Trophoblast cell (in vitro differentiated cells and primary cell): ENCODE data around the gene DCLK2.

Experiments used
- DNase-seq, 2 donors: peaks; one replicate each; pipeline ENCODE4 v3.0.0-alpha.2; 2016
- H2AFZ ChIP-seq: 2 replicates; pipeline ENCODE4 v1.6.1; 2013; ENCODE audit warnings: low read length, moderate library complexity, mild to moderate bottlenecking; ENCODE audit not compliant: insufficient read depth, poor library complexity
- H2AK5ac ChIP-seq: 2 replicates; pipeline ENCODE4 v1.6.1; 2013; ENCODE audit warnings: mild to moderate bottlenecking, low read length
- H2BK120ac ChIP-seq: 2 replicates; pipeline ENCODE4 v1.6.1; 2013; ENCODE audit warnings: low read length, mild to moderate bottlenecking, moderate library complexity; ENCODE audit not compliant: insufficient read depth, poor library complexity
- H2BK12ac ChIP-seq: 2 replicates; pipeline ENCODE4 v1.6.1; 2013; ENCODE audit warnings: mild to moderate bottlenecking, low read length, moderate library complexity
- H2BK5ac ChIP-seq: 2 replicates; pipeline ENCODE4 v1.6.1; 2013; ENCODE audit warnings: low read length, low read depth, moderate library complexity, mild to moderate bottlenecking; ENCODE audit not compliant: poor library complexity
- H3K14ac ChIP-seq: 2 replicates; pipeline ENCODE4 v1.6.1; 2013; ENCODE audit warnings: mild to moderate bottlenecking, low read length
- H3K18ac ChIP-seq: 2 replicates; pipeline ENCODE4 v1.6.1; 2013; ENCODE audit warnings: mild to moderate bottlenecking, low read length
- H3K23ac ChIP-seq: 2 replicates; pipeline ENCODE4 v1.6.1; 2013; ENCODE audit warnings: low read length
- H3K27ac ChIP-seq: 2 replicates; pipeline ENCODE4 v1.5.1; 2013; ENCODE audit warnings: low read depth, mild to moderate bottlenecking, inconsistent platforms, low read length, moderate library complexity
- H3K27me3 ChIP-seq: 2 replicates; pipeline ENCODE4 v1.6.1; 2013; ENCODE audit warnings: inconsistent platforms, mild to moderate bottlenecking, low read length, moderate library complexity; ENCODE audit not compliant: insufficient read depth
- H3K36me3 ChIP-seq, 2 experiments: 1 replicate in 1 of 2; 2 replicates in 1 of 2; pipeline ENCODE4 v1.6.1; 2013; ENCODE audit warnings: low read length in 2 of 2, mild to moderate bottlenecking in 2 of 2, moderate library complexity in 1 of 2; ENCODE audit not compliant: insufficient read depth in 2 of 2, control insufficient read depth in 1 of 2
- H3K4ac ChIP-seq: 2 replicates; pipeline ENCODE4 v1.6.1; 2013; ENCODE audit warnings: low read depth, mild to moderate bottlenecking, low read length, moderate library complexity
- H3K4me1 ChIP-seq, 2 experiments: 1 replicate in 1 of 2; 2 replicates in 1 of 2; pipeline ENCODE4 v1.6.1; 2013; ENCODE audit warnings: low read length in 2 of 2, mild to moderate bottlenecking in 2 of 2, moderate library complexity in 1 of 2; ENCODE audit not compliant: insufficient read depth in 2 of 2, control insufficient read depth in 1 of 2
- H3K4me2 ChIP-seq: 2 replicates; pipeline ENCODE4 v1.6.1; 2013; ENCODE audit warnings: inconsistent platforms, mild to moderate bottlenecking, low read length, moderate library complexity
- H3K4me3 ChIP-seq: 2 replicates; pipeline ENCODE4 v1.5.1; 2013; ENCODE audit warnings: mild to moderate bottlenecking, low read depth, low read length, inconsistent platforms
- H3K79me1 ChIP-seq: one replicate; pipeline ENCODE4 v1.6.1; 2013; ENCODE audit warnings: low read length
- H3K79me2 ChIP-seq: 2 replicates; pipeline ENCODE4 v1.6.1; 2013; ENCODE audit warnings: low read length, mild to moderate bottlenecking; ENCODE audit not compliant: control insufficient read depth, insufficient read depth, poor library complexity
- H3K9ac ChIP-seq: 2 replicates; pipeline ENCODE4 v1.6.1; 2013; ENCODE audit warnings: mild to moderate bottlenecking, low read length
- H3K9me3 ChIP-seq: 2 replicates; pipeline ENCODE4 v1.6.1; 2013; ENCODE audit warnings: low read depth, mild to moderate bottlenecking, control low read depth, inconsistent platforms, low read length; ENCODE audit not compliant: insufficient read depth
- H4K12ac ChIP-seq: 2 replicates; pipeline ENCODE4 v1.6.1; 2013; ENCODE audit warnings: low read depth, mild to moderate bottlenecking, low read length, moderate library complexity
- H4K8ac ChIP-seq: 2 replicates; pipeline ENCODE4 v1.6.1; 2013; ENCODE audit warnings: low read depth, mild to moderate bottlenecking, low read length, moderate library complexity
- H4K91ac ChIP-seq: one replicate; pipeline ENCODE4 v1.6.1; 2013; ENCODE audit warnings: low read depth, mild to moderate bottlenecking, low read length, moderate library complexity
- WGBS: extraction: QIAGEN DNeasy Blood & Tissue Kit; methylation state at CpG from one replicate; pipeline ENCODE4 v1.1.7; 2013; ENCODE audit warnings: missing lambda C conversion rate; ENCODE audit not compliant: insufficient read length, insufficient coverage; ENCODE audit errors: extremely low coverage; 5-methylcytosine and 5-hydroxymethylcytosine counted together

The DCLK2 gene

GRCh38 chr4:150261571-150261970, 183.3 kb downstream of the DCLK2 start:
- H3K4me2 ChIP-seq = no peak overlapping the region
- H3K23ac ChIP-seq = no peak overlapping the region
- WGBS = no CpG with 5 or more reads among the region's 2 CpGs
- peaks cover 0 to 3% of the 10 kb centered on the region in 2 experiments for H3K36me3 ChIP-seq
- H4K91ac ChIP-seq = no peak overlapping the region
- H3K4me3 ChIP-seq = no peak overlapping the region
- peaks cover 0 to 2% of the 10 kb centered on the region in 2 experiments for H3K4me1 ChIP-seq
- no peaks in the 10 kb centered on the region for H3K79me2 ChIP-seq
- no peak overlapping the region for H4K8ac ChIP-seq
- no peak overlapping the region for H2AFZ ChIP-seq
- H3K4ac ChIP-seq = no peak overlapping the region
- no peaks in the 10 kb centered on the region for H3K27me3 ChIP-seq
- no peak overlapping the region for H3K9ac ChIP-seq
- no peak overlapping the region for H3K27ac ChIP-seq
- no peak overlapping the region for H3K18ac ChIP-seq
- DNase-seq = no peak
- peaks cover 2% of the 10 kb centered on the region for H3K9me3 ChIP-seq
- H2BK12ac ChIP-seq = no peak overlapping the region
- H2AK5ac ChIP-seq = no peak overlapping the region
- no peak overlapping the region for H2BK120ac ChIP-seq
- no peak overlapping the region for H2BK5ac ChIP-seq
- H3K79me1 ChIP-seq = no peaks in the 10 kb centered on the region
- H4K12ac ChIP-seq = no peak overlapping the region
- H3K14ac ChIP-seq = no peak overlapping the region

- H4K91ac ChIP-seq = no peak overlapping the region
- H2BK12ac ChIP-seq = no peak overlapping the region
- H2AFZ ChIP-seq = no peak overlapping the region
- H3K23ac ChIP-seq = no peak overlapping the region
- no peaks in the 10 kb centered on the region for H3K79me2 ChIP-seq
- no peaks in the 10 kb centered on the region for H3K79me1 ChIP-seq
- H3K9ac ChIP-seq = no peak overlapping the region
- no peak overlapping the region for H2BK5ac ChIP-seq
- H2AK5ac ChIP-seq = no peak overlapping the region
- H3K36me3 ChIP-seq = peaks cover 0 to 3% of the 10 kb centered on the region in 2 experiments
- H3K4me2 ChIP-seq = no peak overlapping the region
- no peak overlapping the region for H3K14ac ChIP-seq
- H2BK120ac ChIP-seq = no peak overlapping the region
- no peak overlapping the region for H4K8ac ChIP-seq
- H4K12ac ChIP-seq = no peak overlapping the region
- H3K4ac ChIP-seq = no peak overlapping the region
- H3K27me3 ChIP-seq = no peaks in the 10 kb centered on the region
- no peak overlapping the region for H3K4me3 ChIP-seq
- H3K27ac ChIP-seq = no peak overlapping the region
- H3K18ac ChIP-seq = no peak overlapping the region
- peaks cover 2% of the 10 kb centered on the region for H3K9me3 ChIP-seq
- no peaks in the 10 kb centered on the region for H3K4me1 ChIP-seq
- DNase-seq = no peak
- no CpG with 5 or more reads among the region's 6 CpGs for WGBS
Observed at GRCh38 chr4:150262611-150263010, 184.4 kb downstream of the DCLK2 start.

GRCh38 chr4:150264595-150265161, 186.4 kb downstream of the DCLK2 start:
- H2BK12ac ChIP-seq = no peak overlapping the region
- no peak overlapping the region for H3K18ac ChIP-seq
- no peak overlapping the region for H3K9ac ChIP-seq
- DNase-seq = no peak
- no peak overlapping the region for H2BK120ac ChIP-seq
- H3K79me1 ChIP-seq = no peaks in the 10 kb centered on the region
- H3K4me3 ChIP-seq = no peak overlapping the region
- no CpG with 5 or more reads among the region's 6 CpGs for WGBS
- H4K12ac ChIP-seq = no peak overlapping the region
- no peak overlapping the region for H4K8ac ChIP-seq
- no peak overlapping the region for H3K27ac ChIP-seq
- H3K23ac ChIP-seq = no peak overlapping the region
- H4K91ac ChIP-seq = no peak overlapping the region
- H3K4me1 ChIP-seq = no peaks in the 10 kb centered on the region
- no peak overlapping the region for H2AFZ ChIP-seq
- no peak overlapping the region for H3K4me2 ChIP-seq
- no peak overlapping the region for H2BK5ac ChIP-seq
- no peak overlapping the region for H3K4ac ChIP-seq
- no peak overlapping the region for H2AK5ac ChIP-seq
- no peak overlapping the region for H3K14ac ChIP-seq
- peaks cover 2% of the 10 kb centered on the region for H3K9me3 ChIP-seq
- peaks cover 0 to 3% of the 10 kb centered on the region in 2 experiments for H3K36me3 ChIP-seq
- H3K79me2 ChIP-seq = no peaks in the 10 kb centered on the region
- H3K27me3 ChIP-seq = no peaks in the 10 kb centered on the region

GRCh38 chr4:150265806-150266205, 187.6 kb downstream of the DCLK2 start:
- Histone ChIP-seq H2BK12ac (no peak overlapping the region), H4K8ac (no peak overlapping the region), H3K36me3 (no peaks in the 10 kb centered on the region), H2AFZ (no peak overlapping the region), H3K9me3 (peaks cover 2% of the 10 kb centered on the region), H3K9ac (no peak overlapping the region), H4K12ac (no peak overlapping the region), H3K4me3 (no peak overlapping the region), H3K14ac (no peak overlapping the region), H3K4me2 (no peak overlapping the region), H2AK5ac (no peak overlapping the region), H2BK5ac (no peak overlapping the region), H3K79me1 (no peaks in the 10 kb centered on the region), H3K4ac (no peak overlapping the region), H3K79me2 (no peaks in the 10 kb centered on the region), H3K18ac (no peak overlapping the region), H4K91ac (no peak overlapping the region), H3K27me3 (no peaks in the 10 kb centered on the region), H3K23ac (no peak overlapping the region), H3K4me1 (no peaks in the 10 kb centered on the region), H2BK120ac (no peak overlapping the region), H3K27ac (no peak overlapping the region)
- no CpG with 5 or more reads among the region's 1 CpG for whole genome bisulfite sequencing
- no peak for DNase-seq
